Activated CD4-positive, alpha-beta memory T cell treated with anti-CD3 and anti-CD28 coated beads, Interleukin-2, amount 10 ng/mL, durations not matched to agents 7 days and 5 days (primary cell): ENCODE results near the gene GCNT2. TPM values are rescaled to one million over a fixed set of nuclear protein-coding genes. Genes with fewer than 3 reads are reported as not detected.
A peak's percentile ranks its signal among the peaks of the same experiment; 100 is the strongest.
"Not testable (repeated sequence)": the region's sequence is repeated elsewhere in the genome, so short reads cannot be mapped to it uniquely, and the experiment has no call there.

ENCODE experiments used
- CTCF ChIA-PET: fragments of 350-600 bp; sonication (Branson Sonifier 250); formaldehyde crosslinking; loops from one replicate; lab custom pipeline; 2021; ENCODE audit warnings: antibody characterized with exemption, inconsistent platforms; lab: Charles Lee
- POLR2A ChIA-PET: fragments of 350-600 bp; sonication (Branson Sonifier 250); formaldehyde crosslinking; loops from one replicate; lab custom pipeline; 2021; ENCODE audit warnings: antibody characterized with exemption; lab: Charles Lee
- DNase-seq: peaks from one replicate; pipeline ENCODE4 v3.0.0-alpha.2; 2020
- H3K27ac Mint-ChIP-seq: one replicate; pipeline ENCODE4 v1.8.0; 2021; ENCODE audit warnings: mild to moderate bottlenecking, mixed read lengths
- H3K27me3 Mint-ChIP-seq: one replicate; pipeline ENCODE4 v1.8.0; 2021; ENCODE audit warnings: mixed read lengths
- H3K36me3 Mint-ChIP-seq: one replicate; pipeline ENCODE4 v1.8.0; 2021; ENCODE audit warnings: low read depth, mixed read lengths
- H3K4me1 Mint-ChIP-seq: one replicate; pipeline ENCODE4 v1.8.0; 2021; ENCODE audit warnings: mixed read lengths
- H3K4me3 Mint-ChIP-seq: one replicate; pipeline ENCODE4 v1.8.0; 2021; ENCODE audit warnings: mild to moderate bottlenecking, mixed read lengths
- H3K9me3 Mint-ChIP-seq: one replicate; pipeline ENCODE4 v1.8.0; 2021; ENCODE audit warnings: mixed read lengths
- total RNA-seq, 2 experiments: library from RNA; stranded (reverse); gene quantifications; one replicate each; pipeline ENCODE4 v1.2.3, GENCODE V29; 2021

The GCNT2 gene
- total RNA-seq, 2 experiments from 2014 or later, result 3.0 to 3.1 TPM

- Mint-ChIP-seq H3K9me3 (no peaks in the 10 kb centered on the region), H3K4me3 (no peak overlapping the region), H3K36me3 (no peaks in the 10 kb centered on the region), H3K4me1 (peaks cover 19% of the 10 kb centered on the region), H3K27me3 (no peaks in the 10 kb centered on the region), H3K27ac (no peak overlapping the region)
- ChIA-PET CTCF (no interaction called here), POLR2A (interaction anchor here (0.6 kb wide), 1 partner anchor 113 kb away, joined by 3 read pairs; no protein-coding TSS in a partner anchor)
- DNase-seq, result no peak
Observed at GRCh38 chr6:10580570-10580969, 59.4 kb downstream of the GCNT2 start.

GRCh38 chr6:10581402-10581801 is 60.3 kb downstream of the GCNT2 start:
- POLR2A ChIA-PET, DNase-seq, H3K27me3 Mint-ChIP-seq, H3K4me3 Mint-ChIP-seq, H3K9me3 Mint-ChIP-seq, H3K27ac Mint-ChIP-seq, H3K36me3 Mint-ChIP-seq, CTCF ChIA-PET: not testable (repeated sequence)
- peaks cover 19% of the 10 kb centered on the region for H3K4me1 Mint-ChIP-seq

- peak overlapping the region; percentile 5 for H3K27ac Mint-ChIP-seq
- H3K27me3 Mint-ChIP-seq, result no peaks in the 10 kb centered on the region
- H3K36me3 Mint-ChIP-seq, result no peaks in the 10 kb centered on the region
- peaks cover 19% of the 10 kb centered on the region for H3K4me1 Mint-ChIP-seq
- no peaks in the 10 kb centered on the region for H3K9me3 Mint-ChIP-seq
- no peak for DNase-seq
- CTCF ChIA-PET, result no interaction called here
- H3K4me3 Mint-ChIP-seq, result no peak overlapping the region
- POLR2A ChIA-PET, result no interaction called here
Observed at GRCh38 chr6:10582774-10583508, 61.8 kb downstream of the GCNT2 start.

- Mint-ChIP-seq H3K4me1 (peaks cover 19% of the 10 kb centered on the region), H3K9me3 (no peaks in the 10 kb centered on the region), H3K27ac (peak overlapping the region; percentile 5), H3K4me3 (no peak overlapping the region), H3K27me3 (no peaks in the 10 kb centered on the region), H3K36me3 (no peaks in the 10 kb centered on the region)
- ChIA-PET POLR2A (no interaction called here), CTCF (no interaction called here)
- no peak for DNase-seq
Observed at GRCh38 chr6:10583509-10583901, 62.4 kb downstream of the GCNT2 start.

- Mint-ChIP-seq H3K36me3 (no peaks in the 10 kb centered on the region), H3K4me1 (peaks cover 19% of the 10 kb centered on the region), H3K27ac (no peak overlapping the region), H3K9me3 (no peaks in the 10 kb centered on the region), H3K4me3 (no peak overlapping the region), H3K27me3 (no peaks in the 10 kb centered on the region)
- ChIA-PET CTCF (no interaction called here), POLR2A (no interaction called here)
- DNase-seq, result no peak
Observed at GRCh38 chr6:10584607-10585006, 63.5 kb downstream of the GCNT2 start.

- peaks cover 19% of the 10 kb centered on the region for H3K4me1 Mint-ChIP-seq
- H3K36me3 Mint-ChIP-seq, result no peaks in the 10 kb centered on the region
- CTCF ChIA-PET, result no interaction called here
- no peaks in the 10 kb centered on the region for H3K9me3 Mint-ChIP-seq
- H3K27ac Mint-ChIP-seq, result no peak overlapping the region
- no peak overlapping the region for H3K4me3 Mint-ChIP-seq
- POLR2A ChIA-PET, result no interaction called here
- no peak for DNase-seq
- no peaks in the 10 kb centered on the region for H3K27me3 Mint-ChIP-seq
Observed at GRCh38 chr6:10585209-10585845, 64.2 kb downstream of the GCNT2 start.

- ChIA-PET POLR2A (no interaction called here), CTCF (no interaction called here)
- Mint-ChIP-seq H3K4me3 (no peak overlapping the region), H3K4me1 (peaks cover 19% of the 10 kb centered on the region), H3K27ac (no peak overlapping the region), H3K27me3 (no peaks in the 10 kb centered on the region), H3K36me3 (no peaks in the 10 kb centered on the region), H3K9me3 (no peaks in the 10 kb centered on the region)
- DNase-seq, result no peak
Observed at GRCh38 chr6:10586302-10586701, 65.2 kb downstream of the GCNT2 start.

- ChIA-PET CTCF (interaction anchor here (0.6 to 1.1 kb wide), 2 partner anchors 19 to 738 kb away, joined by 3 to 5 read pairs; no protein-coding TSS in a partner anchor), POLR2A (no interaction called here)
- H3K4me1 Mint-ChIP-seq, result peaks cover 15% of the 10 kb centered on the region
- no peak for DNase-seq
- no peaks in the 10 kb centered on the region for H3K27me3 Mint-ChIP-seq
- no peaks in the 10 kb centered on the region for H3K36me3 Mint-ChIP-seq
- no peak overlapping the region for H3K27ac Mint-ChIP-seq
- H3K9me3 Mint-ChIP-seq, result no peaks in the 10 kb centered on the region
- H3K4me3 Mint-ChIP-seq, result no peak overlapping the region
Observed at GRCh38 chr6:10587656-10588406, 66.7 kb downstream of the GCNT2 start.

GRCh38 chr6:10588562-10589428 is 67.6 kb downstream of the GCNT2 start:
- Mint-ChIP-seq H3K27me3 (no peaks in the 10 kb centered on the region), H3K4me1 (peaks cover 6% of the 10 kb centered on the region), H3K27ac (no peak overlapping the region), H3K36me3 (no peaks in the 10 kb centered on the region), H3K9me3 (no peaks in the 10 kb centered on the region), H3K4me3 (no peak overlapping the region)
- POLR2A ChIA-PET, result no interaction called here
- no peak for DNase-seq
- CTCF ChIA-PET, result interaction anchor here (0.6 kb wide), 1 partner anchor 737 kb away, joined by 5 read pairs; no protein-coding TSS in a partner anchor

- H3K4me3 Mint-ChIP-seq, result no peak overlapping the region
- H3K27ac Mint-ChIP-seq, result no peak overlapping the region
- H3K27me3 Mint-ChIP-seq, result no peaks in the 10 kb centered on the region
- H3K9me3 Mint-ChIP-seq, result no peaks in the 10 kb centered on the region
- no peaks in the 10 kb centered on the region for H3K4me1 Mint-ChIP-seq
- no peaks in the 10 kb centered on the region for H3K36me3 Mint-ChIP-seq
- POLR2A ChIA-PET, result no interaction called here
- CTCF ChIA-PET, result no interaction called here
- no peak for DNase-seq
Observed at GRCh38 chr6:10589429-10589727, 68.2 kb downstream of the GCNT2 start.

GRCh38 chr6:10589983-10590382 is 68.8 kb downstream of the GCNT2 start:
- DNase-seq, result no peak
- POLR2A ChIA-PET, result no interaction called here
- Mint-ChIP-seq H3K27me3 (no peaks in the 10 kb centered on the region), H3K4me1 (no peaks in the 10 kb centered on the region), H3K9me3 (no peaks in the 10 kb centered on the region), H3K4me3 (no peak overlapping the region), H3K36me3 (no peaks in the 10 kb centered on the region), H3K27ac (no peak overlapping the region)
- CTCF ChIA-PET, result no interaction called here

GRCh38 chr6:10591422-10592160 is 70.4 kb downstream of the GCNT2 start:
- H3K4me3 Mint-ChIP-seq, result no peak overlapping the region
- peaks cover 4% of the 10 kb centered on the region for H3K4me1 Mint-ChIP-seq
- H3K9me3 Mint-ChIP-seq, result no peaks in the 10 kb centered on the region
- CTCF ChIA-PET, result no interaction called here
- no peak for DNase-seq
- no peak overlapping the region for H3K27ac Mint-ChIP-seq
- H3K36me3 Mint-ChIP-seq, result no peaks in the 10 kb centered on the region
- no peaks in the 10 kb centered on the region for H3K27me3 Mint-ChIP-seq
- POLR2A ChIA-PET, result no interaction called here
